CD4-positive, alpha-beta T cell treated with Interleukin-10 for 1 hour (primary cell): Measurements from ENCODE around the gene RUVBL2.

Experiments
- DNase-seq: peaks from one replicate; pipeline ENCODE4 v3.0.0-alpha.2; 2020

The RUVBL2 gene

GRCh38 chr19:48989701-48990291 is 3.9 kb upstream of the RUVBL2 start:
- no peak for DNase-seq

GRCh38 chr19:48990400-48990799 is 3.3 kb upstream of the RUVBL2 start:
- no peak for DNase-seq

DNA sequence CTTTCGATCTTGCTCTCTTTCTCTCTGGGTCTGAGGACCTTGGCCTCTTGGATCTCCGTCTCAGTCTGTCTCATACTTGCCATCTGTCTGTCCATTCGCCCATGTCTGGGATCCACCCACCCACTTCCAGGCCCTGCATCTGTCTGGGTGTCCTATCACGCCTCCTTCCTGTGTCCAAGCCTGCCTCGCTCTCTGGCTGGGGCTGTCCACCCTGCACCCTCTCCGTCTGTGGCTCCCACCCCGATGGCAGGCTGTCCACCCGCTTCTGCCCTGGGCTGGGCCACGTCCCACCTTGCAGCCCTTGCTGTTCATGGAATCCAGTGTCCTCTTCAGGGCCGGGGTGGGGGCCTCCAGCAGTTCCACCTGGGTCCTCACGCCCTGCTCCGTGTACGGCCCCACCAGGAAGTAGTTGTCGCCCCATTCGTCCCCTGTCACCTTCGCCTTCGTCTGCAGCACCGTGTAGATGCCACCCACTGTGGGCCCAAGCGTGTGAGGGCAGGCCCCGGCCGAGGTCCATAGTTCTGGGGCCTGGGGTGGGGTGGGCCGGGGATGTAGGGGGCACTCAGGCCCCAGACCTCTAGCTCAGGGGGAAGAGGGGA is 2.6 kb upstream of the RUVBL2 start:
- DNase-seq = no peak

DNA sequence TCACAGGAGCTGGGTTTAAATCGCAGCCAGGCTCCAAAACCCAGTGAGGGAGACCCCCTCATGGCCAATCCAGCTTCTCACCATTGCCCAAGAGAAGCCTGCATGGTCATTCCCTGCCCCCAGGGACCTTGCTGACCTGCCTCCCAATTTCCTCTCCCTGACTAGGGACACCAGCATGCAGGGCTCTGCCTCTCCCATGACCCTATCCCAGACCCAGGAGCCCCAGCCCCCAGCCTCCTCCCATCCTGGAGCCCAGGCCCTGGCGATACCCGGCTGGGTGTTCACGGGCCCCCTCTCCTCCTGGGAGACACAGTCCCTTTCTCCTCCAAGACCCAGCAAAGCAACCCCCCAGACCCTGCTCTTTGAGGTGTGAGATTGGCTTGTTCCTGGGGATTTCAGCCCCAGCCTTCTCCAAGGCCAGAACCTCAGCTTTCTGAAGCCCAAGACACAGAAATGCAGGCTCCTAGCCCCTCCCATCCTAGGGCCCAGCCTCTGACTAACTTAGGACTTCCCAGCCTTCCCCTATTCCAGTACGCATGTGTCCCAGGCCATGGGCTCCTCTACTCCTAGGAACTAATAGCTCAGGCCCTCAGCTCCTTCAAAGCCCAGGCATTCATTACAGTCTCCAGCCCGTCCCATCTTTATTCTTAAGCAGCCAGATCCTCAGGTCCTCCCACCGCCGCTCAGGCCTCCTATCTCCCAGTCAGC is 1.7 kb upstream of the RUVBL2 start:
- DNase-seq = no peak

- DNase-seq = no peak
Measured at GRCh38 chr19:48992581-48993174, 1.0 kb upstream of the RUVBL2 start.

- no peak for DNase-seq
Measured at GRCh38 chr19:48994035-48994386, 324 bp downstream of the RUVBL2 start.

DNA sequence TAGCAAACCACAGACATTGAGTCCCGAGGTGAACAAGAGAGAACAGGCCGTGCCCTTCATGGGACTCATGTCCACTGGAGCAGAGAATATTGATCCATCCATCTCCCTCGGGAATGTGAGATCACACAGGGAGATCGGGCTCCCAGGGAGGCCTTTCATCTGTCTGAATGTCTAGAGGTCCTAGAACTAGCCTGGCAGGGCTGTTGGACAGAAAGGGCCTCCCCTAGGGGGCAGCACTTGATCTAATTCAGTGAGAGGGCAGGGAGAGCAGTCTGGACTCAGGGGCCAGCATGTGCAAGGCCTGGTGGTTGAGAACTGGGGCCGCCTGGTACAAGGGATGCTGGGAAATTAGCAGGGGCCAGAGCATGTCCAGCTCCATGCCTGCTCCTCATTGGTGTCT is 4.3 kb downstream of the RUVBL2 start:
- peak; percentile 51 for DNase-seq

- DNase-seq = peak; percentile 78
Measured at GRCh38 chr19:48999481-49000325, 6.0 kb downstream of the RUVBL2 start.

- DNase-seq = no peak
Measured at GRCh38 chr19:49004133-49004532, 10.4 kb downstream of the RUVBL2 start.

GRCh38 chr19:49004964-49005614 is 11.4 kb downstream of the RUVBL2 start:
- DNase-seq = no peak

- no peak for DNase-seq
Measured at GRCh38 chr19:49006905-49007304, 13.2 kb downstream of the RUVBL2 start.

DNA sequence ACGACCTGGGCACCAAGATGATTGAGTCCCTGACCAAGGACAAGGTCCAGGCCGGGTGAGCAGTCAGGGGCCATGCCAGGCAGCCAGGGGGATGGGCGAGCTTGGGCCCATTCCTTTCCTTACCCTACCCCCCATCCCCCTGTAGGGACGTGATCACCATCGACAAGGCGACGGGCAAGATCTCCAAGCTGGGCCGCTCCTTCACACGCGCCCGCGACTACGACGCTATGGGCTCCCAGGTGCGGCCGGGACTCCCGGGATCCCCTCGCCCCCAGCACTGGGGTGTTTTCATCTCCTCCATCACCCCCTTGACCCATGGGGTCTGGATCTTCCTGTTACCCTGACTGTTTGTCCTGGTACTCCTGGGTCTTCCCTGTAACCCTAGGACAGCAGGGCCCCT is 16.1 kb downstream of the RUVBL2 start:
- DNase-seq = no peak

GRCh38 chr19:49010453-49010852 is 16.8 kb downstream of the RUVBL2 start:
- DNase-seq = no peak

DNA sequence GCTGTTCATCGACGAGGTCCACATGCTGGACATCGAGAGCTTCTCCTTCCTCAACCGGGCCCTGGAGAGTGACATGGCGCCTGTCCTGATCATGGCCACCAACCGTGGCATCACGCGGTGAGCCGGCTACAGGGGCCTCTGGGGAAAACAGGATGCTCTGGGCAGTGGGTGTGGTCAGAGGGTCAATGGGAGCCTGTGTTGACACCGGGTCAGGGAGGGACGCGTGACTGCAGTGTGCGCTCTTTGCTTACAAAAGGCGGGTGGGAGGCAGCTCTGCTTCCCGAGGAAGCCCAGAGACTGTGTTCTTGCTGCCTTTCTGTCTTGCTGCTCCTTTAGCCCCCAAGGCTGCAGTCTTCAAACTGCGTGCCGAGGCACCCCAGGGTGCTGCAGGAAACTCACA is 17.5 kb downstream of the RUVBL2 start:
- no peak for DNase-seq

DNA sequence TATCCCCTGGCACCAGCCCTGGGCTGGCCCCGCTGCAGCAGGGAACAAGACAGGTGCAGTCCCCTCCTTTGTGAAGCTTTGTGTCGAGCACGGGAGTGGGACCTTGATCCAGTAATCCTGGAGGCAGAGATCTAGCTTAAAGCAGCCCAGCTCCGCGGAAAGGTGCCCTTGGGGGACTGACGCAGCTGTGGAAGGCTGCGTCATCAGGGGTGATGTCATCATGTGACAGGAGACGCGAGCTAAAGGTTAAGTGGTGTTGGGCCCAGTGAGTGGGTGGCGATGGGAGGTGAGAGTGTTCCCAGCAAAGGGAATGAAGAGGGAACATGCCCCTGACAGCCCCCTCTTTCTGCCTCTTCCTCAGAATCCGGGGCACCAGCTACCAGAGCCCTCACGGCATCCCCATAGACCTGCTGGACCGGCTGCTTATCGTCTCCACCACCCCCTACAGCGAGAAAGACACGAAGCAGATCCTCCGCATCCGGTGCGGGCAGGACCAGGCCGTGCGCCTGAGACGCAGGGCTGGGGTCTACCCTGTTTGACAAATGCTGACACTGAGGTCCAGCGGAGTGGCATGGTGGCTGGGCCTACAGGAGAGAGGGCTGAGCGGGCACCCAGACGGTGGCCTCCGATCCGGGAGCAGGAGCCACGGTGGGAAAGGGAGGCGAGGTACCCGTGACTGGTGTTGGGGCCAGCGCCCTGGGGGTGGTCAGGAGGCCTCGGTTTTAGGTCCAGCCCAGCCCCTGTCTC is 20.6 kb downstream of the RUVBL2 start:
- no peak for DNase-seq

DNA sequence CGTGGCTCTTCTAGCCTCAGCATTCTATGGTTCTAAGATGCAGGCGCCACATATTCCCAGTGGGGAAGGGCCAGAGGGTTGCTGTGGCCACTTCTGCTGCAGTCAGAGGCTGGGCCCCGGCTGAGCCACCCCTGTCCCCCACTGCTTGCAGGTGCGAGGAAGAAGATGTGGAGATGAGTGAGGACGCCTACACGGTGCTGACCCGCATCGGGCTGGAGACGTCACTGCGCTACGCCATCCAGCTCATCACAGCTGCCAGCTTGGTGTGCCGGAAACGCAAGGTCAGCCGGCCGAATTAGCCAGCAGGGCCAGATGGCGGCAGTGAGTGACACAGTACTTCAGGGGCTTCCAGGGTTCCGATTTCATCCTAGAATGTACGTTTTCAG is 21.2 kb downstream of the RUVBL2 start:
- DNase-seq = no peak

- no peak for DNase-seq
Measured at GRCh38 chr19:49016067-49016839, 22.6 kb downstream of the RUVBL2 start.

GRCh38 chr19:49017041-49017665 is 23.5 kb downstream of the RUVBL2 start, which contains the start of gene LHB:
TSS of gene LHB (minus strand) at chr19:49017091. CDS start at chr19:49017081, 10 bp downstream.
- DNase-seq = no peak

DNA sequence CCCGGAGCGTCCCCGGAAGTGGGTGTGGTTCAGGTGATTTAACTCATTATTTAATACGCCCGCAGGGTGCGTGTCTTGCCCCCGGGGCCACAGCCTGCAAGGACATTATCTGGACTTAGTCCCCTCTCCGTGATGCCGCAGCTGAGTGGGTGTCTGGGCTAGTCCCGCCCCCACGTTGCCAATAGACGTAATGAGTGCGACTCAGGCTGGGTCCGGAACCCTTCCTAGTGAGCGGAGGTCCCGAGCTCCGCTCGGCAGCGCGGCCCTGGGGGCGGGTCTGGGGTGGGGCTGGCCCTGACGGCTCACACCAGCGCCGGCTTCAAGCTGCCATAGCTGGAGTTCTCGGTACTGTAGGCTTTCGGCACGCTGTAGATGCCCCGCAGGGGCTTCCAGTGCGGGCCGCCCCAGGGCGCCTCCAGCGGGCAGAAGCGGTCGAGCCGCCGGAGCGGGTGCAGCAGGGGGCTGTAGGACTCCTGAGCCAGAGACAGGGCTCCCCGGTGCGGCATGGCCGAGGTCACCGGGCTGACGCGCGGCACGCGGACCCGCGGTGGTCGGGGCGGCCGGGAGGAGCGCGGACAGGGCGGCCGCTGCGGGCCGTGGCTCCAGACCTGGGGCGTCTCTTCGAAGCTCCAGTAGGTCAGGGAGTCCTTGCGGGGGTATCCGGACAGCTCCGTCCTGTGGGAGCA is 24.1 kb downstream of the RUVBL2 start:
- peak; percentile 73 for DNase-seq
